ENCODE measurements around the gene PLB1. TPM values are rescaled to one million over a fixed set of nuclear protein-coding genes. Genes with fewer than 3 reads are reported as not detected.
"Not testable (repeated sequence)": the region's sequence is repeated elsewhere in the genome, so short reads cannot be mapped to it uniquely, and the experiment has no call there.

PLB1 gene
- total RNA-seq, 1 donor from 2014 or later = 0.64 TPM

DNA sequence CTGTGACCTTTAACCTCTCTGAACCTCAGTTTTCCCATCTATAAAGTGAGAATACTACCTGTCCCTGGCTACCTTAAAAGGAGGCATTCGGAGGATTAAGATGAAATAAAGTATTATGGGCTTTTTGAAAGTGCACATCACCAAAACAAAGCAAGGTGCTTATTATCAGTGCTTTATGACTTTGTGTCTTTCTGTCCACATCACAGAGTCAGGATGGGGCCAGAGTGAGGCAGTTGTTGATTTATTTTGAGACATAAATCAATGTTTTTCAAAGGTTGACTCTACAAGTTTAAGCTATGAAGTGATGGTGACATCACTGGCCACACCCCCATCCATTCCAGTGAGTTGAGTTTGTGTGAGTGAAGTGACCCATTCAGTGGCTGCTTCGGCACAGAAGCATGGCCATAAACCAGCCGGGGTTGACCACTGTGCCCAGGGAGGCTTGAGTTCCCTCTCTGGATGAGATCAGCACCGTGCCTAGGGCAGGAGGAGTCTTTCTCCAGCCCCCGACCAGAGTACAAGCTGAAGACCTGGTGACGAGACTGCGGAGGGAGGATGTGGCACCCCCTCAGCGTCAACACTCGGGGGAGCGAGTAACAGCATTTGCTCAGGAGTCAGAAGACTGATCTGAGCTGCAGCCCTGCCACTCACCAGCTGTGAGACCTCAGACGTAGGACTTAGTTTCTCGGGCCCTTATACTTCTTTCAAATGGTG lies 166.8 kb downstream of the PLB1 start:
- CTCF ChIA-PET = no interaction called here

GRCh38 chr2:28663359-28663758 lies 167.5 kb downstream of the PLB1 start:
- intact Hi-C loops (cut with micrococcal nuclease) = no loop called here
- H3K27ac Mint-ChIP-seq = no peak overlapping the region
- H3K9me3 Mint-ChIP-seq = no peaks in the 10 kb centered on the region
- ChIA-PET POLR2A (no interaction called here), CTCF (no interaction called here)
- DNase-seq = no peak
- no peak for TF ChIP-seq CTCF (IDR thresholded peaks at IDR 0.05)
- H3K4me1 Mint-ChIP-seq = no peaks in the 10 kb centered on the region
- H3K36me3 Mint-ChIP-seq (ENCODE audit: low read depth) = no peaks in the 10 kb centered on the region
- no peak overlapping the region for H3K4me3 Mint-ChIP-seq
- H3K27me3 Mint-ChIP-seq = no peaks in the 10 kb centered on the region
- ATAC-seq (ENCODE audit: low read depth) = no peak

More for the DNA sequence above, 166.8 kb downstream of the PLB1 start:
- DNase-seq = no peak
- Mint-ChIP-seq H3K27ac (no peak overlapping the region), H3K9me3 (no peaks in the 10 kb centered on the region), H3K4me1 (no peaks in the 10 kb centered on the region), H3K4me3 (no peak overlapping the region), H3K36me3 (ENCODE audit: low read depth) (no peaks in the 10 kb centered on the region), H3K27me3 (no peaks in the 10 kb centered on the region)
- POLR2A ChIA-PET = no interaction called here
- intact Hi-C loops (cut with micrococcal nuclease) = no loop called here
- no peak for ATAC-seq (ENCODE audit: low read depth)
- TF ChIP-seq CTCF (IDR thresholded peaks at IDR 0.05) = no peak

GRCh38 chr2:28664120-28664842 lies 168.4 kb downstream of the PLB1 start:
- Mint-ChIP-seq H3K27me3 (no peaks in the 10 kb centered on the region), H3K27ac (no peak overlapping the region), H3K36me3 (ENCODE audit: low read depth) (no peaks in the 10 kb centered on the region), H3K4me1 (no peaks in the 10 kb centered on the region), H3K9me3 (no peaks in the 10 kb centered on the region), H3K4me3 (no peak overlapping the region)
- ATAC-seq (ENCODE audit: low read depth) (no peak), DNase-seq (no peak)
- intact Hi-C loops (cut with micrococcal nuclease) = no loop called here
- no peak for TF ChIP-seq CTCF (IDR thresholded peaks at IDR 0.05)
- CTCF ChIA-PET = no interaction called here
- POLR2A ChIA-PET = no interaction called here

- Mint-ChIP-seq H3K4me1 (no peaks in the 10 kb centered on the region), H3K27me3 (no peaks in the 10 kb centered on the region), H3K27ac (no peak overlapping the region), H3K9me3 (no peaks in the 10 kb centered on the region), H3K36me3 (ENCODE audit: low read depth) (no peaks in the 10 kb centered on the region), H3K4me3 (no peak overlapping the region)
- no peak for TF ChIP-seq CTCF (IDR thresholded peaks at IDR 0.05)
- CTCF ChIA-PET = no interaction called here
- DNase-seq (no peak), ATAC-seq (ENCODE audit: low read depth) (no peak)
- POLR2A ChIA-PET = no interaction called here
- intact Hi-C loops (cut with micrococcal nuclease) = no loop called here
These were observed 169.3 kb downstream of the PLB1 start for GRCh38 chr2:28665041-28665704.

DNA sequence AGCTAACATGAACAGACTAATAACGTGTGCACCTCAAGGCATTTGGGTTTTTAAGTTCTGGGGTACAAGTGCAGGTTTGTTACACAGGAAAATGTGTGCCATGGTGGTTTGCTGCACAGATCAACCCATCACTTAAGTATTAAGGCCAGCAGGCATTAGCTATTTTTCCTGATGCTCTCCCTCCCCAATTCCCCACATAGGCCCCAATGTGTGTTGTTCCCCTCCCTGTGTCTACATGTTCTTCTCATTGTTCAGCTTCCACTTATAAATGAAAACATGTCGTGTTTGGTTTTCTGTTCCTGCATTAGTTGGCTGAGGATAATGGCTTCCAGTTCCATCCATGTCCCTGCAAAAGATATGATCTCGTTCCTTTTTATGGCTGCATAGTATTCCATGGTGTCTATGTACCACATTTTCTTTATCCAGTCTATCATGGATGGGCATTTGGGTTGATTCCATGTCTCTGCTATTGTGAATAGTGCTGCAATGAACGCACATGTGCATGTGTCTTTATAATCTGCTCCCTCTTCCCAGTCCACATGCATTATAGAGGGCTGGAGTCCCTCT lies 170.0 kb downstream of the PLB1 start:
- CTCF ChIA-PET; POLR2A ChIA-PET; H3K36me3 Mint-ChIP-seq (ENCODE audit: low read depth); H3K4me1 Mint-ChIP-seq; H3K27ac Mint-ChIP-seq; intact Hi-C loops (cut with micrococcal nuclease); H3K9me3 Mint-ChIP-seq; ATAC-seq (ENCODE audit: low read depth); H3K27me3 Mint-ChIP-seq; H3K4me3 Mint-ChIP-seq; DNase-seq: not testable (repeated sequence)
